A549 (cell line): ENCODE data around the gene RPP25L. TPM values are rescaled to one million over a fixed set of nuclear protein-coding genes. Genes with fewer than 3 reads are reported as not detected.

ENCODE experiments used
- ATAC-seq, 2 experiments: fragments of 200-7000 bp in 1 of 2; fragments of >200 bp in 1 of 2; cut with Nextera tagmentation in 1 of 2; cut with Tn5 transposase in 1 of 2; 3 replicates each; pipeline versions ENCODE4 v1.8.0 to v1.9.1; 2018 to 2020; ENCODE audit warnings: mild to moderate bottlenecking in 1 of 2, moderate library complexity in 1 of 2
- CTCF ChIA-PET: fragments of 300-600 bp; sonication (Branson Sonifier 250); formaldehyde crosslinking; extraction: SDS; loops from one replicate; lab custom pipeline; 2021; ENCODE audit warnings: antibody characterized with exemption, inconsistent platforms; lab: Yijun Ruan, JAX
- POLR2A ChIA-PET: fragments of 350-600 bp; formaldehyde crosslinking; extraction: SDS; loops from one replicate; lab custom pipeline; 2021; ENCODE audit warnings: antibody characterized with exemption, inconsistent platforms; lab: Yijun Ruan, JAX
- DNase-seq, 2 experiments: peaks; one replicate each; pipeline versions ENCODE4 v3.0.0 to v3.0.0-alpha.2; 2011 to 2016; ENCODE audit warnings: low read depth in 1 of 2, low spot score in 1 of 2
- FAIRE-seq: peaks from 2 replicates; lab custom pipeline; 2011; peaks lifted over from hg19 to GRCh38; lab: Jason Lieb, UNC
- H3K27ac ChIP-seq, 2 experiments: fragments of >200 bp; sonication (Bioruptor Twin); formaldehyde crosslinking; 3 replicates each; pipeline ENCODE4 v1.5.1; 2016 to 2017
- H3K4me1 ChIP-seq: fragments of >200 bp; sonication (Bioruptor Twin); formaldehyde crosslinking; 3 replicates; pipeline ENCODE4 v1.6.1; 2016
- H3K4me2 ChIP-seq: fragments of >200 bp; sonication (Bioruptor Twin); formaldehyde crosslinking; 3 replicates; pipeline ENCODE4 v1.6.1; 2016
- H3K4me3 ChIP-seq: fragments of >200 bp; sonication (Bioruptor Twin); formaldehyde crosslinking; 3 replicates; pipeline ENCODE4 v1.5.1; 2016
- H3K9me3 ChIP-seq: fragments of >200 bp; sonication (Bioruptor Twin); formaldehyde crosslinking; 3 replicates; pipeline ENCODE4 v1.6.1; 2016
- BHLHE40 ChIP-seq: IDR thresholded peaks from 2 replicates; pipeline ENCODE4 v1.6.1; 2012; ENCODE audit warnings: low read depth, low read length, inconsistent platforms
- CBX2 ChIP-seq: fragments of 200-600 bp; sonication (generic); IDR thresholded peaks from 2 replicates; pipeline ENCODE4 v1.6.1; 2016; ENCODE audit warnings: low read depth, mild to moderate bottlenecking, borderline replicate concordance
- CBX8 ChIP-seq: fragments of 200-600 bp; sonication (generic); IDR thresholded peaks from 2 replicates; pipeline ENCODE4 v1.6.1; 2016
- CHD2 ChIP-seq: fragments of 150-350 bp; IDR thresholded peaks from 2 replicates; pipeline ENCODE4 v1.6.1; 2014; ENCODE audit warnings: low read length; ENCODE audit not compliant: partially characterized antibody
- EHF ChIP-seq: fragments of 250-450 bp; sonication (Bioruptor Pico); IDR thresholded peaks from 2 replicates; pipeline ENCODE4 v1.5.0; 2020; ENCODE audit warnings: mild to moderate bottlenecking
- EHMT2 ChIP-seq: fragments of 200-600 bp; sonication (generic); IDR thresholded peaks from 2 replicates; pipeline ENCODE4 v1.6.1; 2016; ENCODE audit warnings: antibody characterized with exemption, low read depth, mild to moderate bottlenecking, moderate library complexity
- FOSL2 ChIP-seq, 2 experiments: fragments of 450-650 bp in 1 of 2; fragments of >200 bp in 1 of 2; sonication (Bioruptor Twin) in 1 of 2; formaldehyde crosslinking; IDR thresholded peaks; 2 replicates each; pipeline versions ENCODE4 v1.5.0 to v1.6.1; 2016 to 2020; ENCODE audit warnings: mild to moderate bottlenecking in 1 of 2, moderate library complexity in 1 of 2
- FOXS1 ChIP-seq: fragments of 250-450 bp; sonication (Bioruptor Pico); IDR thresholded peaks from 2 replicates; pipeline ENCODE4 v1.5.0; 2020; ENCODE audit warnings: mild to moderate bottlenecking, moderate library complexity
- GATA3 ChIP-seq: IDR thresholded peaks from 2 replicates; pipeline ENCODE4 v1.6.1; 2012; ENCODE audit warnings: borderline replicate concordance
- HDAC2 ChIP-seq: fragments of 200-600 bp; sonication (generic); IDR thresholded peaks from 2 replicates; pipeline ENCODE4 v1.6.1; 2016
- HOXB13 ChIP-seq: fragments of 250-450 bp; sonication (Bioruptor Pico); IDR thresholded peaks from 2 replicates; pipeline ENCODE4 v1.5.0; 2020; ENCODE audit warnings: low read depth, mild to moderate bottlenecking, moderate library complexity
- HOXB5 ChIP-seq: fragments of 250-450 bp; sonication (Bioruptor Pico); IDR thresholded peaks from 2 replicates; pipeline ENCODE4 v1.5.0; 2020; ENCODE audit warnings: mild to moderate bottlenecking, moderate library complexity
- JUN ChIP-seq, 2 experiments: fragments of >200 bp; sonication (Bioruptor Twin); formaldehyde crosslinking; IDR thresholded peaks; 2 replicates in 1 of 2; 3 replicates in 1 of 2; pipeline ENCODE4 v1.6.1; 2016 to 2017
- JUNB ChIP-seq: fragments of >200 bp; sonication (Bioruptor Twin); formaldehyde crosslinking; IDR thresholded peaks from 2 replicates; pipeline ENCODE4 v1.6.1; 2016
- KDM1A ChIP-seq: fragments of 200-600 bp; sonication (generic); IDR thresholded peaks from 2 replicates; pipeline ENCODE4 v1.6.1; 2016; ENCODE audit warnings: low read depth, mild to moderate bottlenecking
- NR3C1 ChIP-seq: fragments of >200 bp; sonication (Bioruptor Twin); formaldehyde crosslinking; IDR thresholded peaks from 3 replicates; pipeline ENCODE4 v1.6.1; 2017
- RCOR1 ChIP-seq: fragments of 150-350 bp; IDR thresholded peaks from 2 replicates; pipeline ENCODE4 v1.6.1; 2014; ENCODE audit warnings: antibody characterized with exemption, low read length, low read depth
- WGBS: methylation state at CpG from one replicate; pipeline ENCODE4 v1.1.6; 2017; ENCODE audit errors: missing lambda C conversion rate; 5-methylcytosine and 5-hydroxymethylcytosine counted together
- polyA plus RNA-seq, 4 experiments: library from polyadenylated mRNA; depleted of rRNA in 3 of 4; stranded (reverse); fragments of >200 nt; fragmentation: RNase III in 1 of 4; extraction: RNeasy Plus Mini Kit Qiagen cat#74134 plus additional on column Dnase treatment in 1 of 4; gene quantifications; 2 replicates in 3 of 4; 3 replicates in 1 of 4; pipeline ENCODE4 v1.2.3, GENCODE V29; 2011 to 2017
- TF ChIP-seq, protein P1 (sequence below): IDR thresholded peaks from 2 replicates; pipeline ENCODE4 v1.6.1; 2012; ENCODE audit warnings: low read depth, borderline replicate concordance
- TF ChIP-seq, protein P2 (sequence below): IDR thresholded peaks from 2 replicates; pipeline ENCODE4 v1.6.1; 2012
- TF ChIP-seq, protein P3 (sequence below): fragments of 250-450 bp; sonication (Bioruptor Pico); IDR thresholded peaks from 2 replicates; pipeline ENCODE4 v1.5.0; 2021; ENCODE audit warnings: mild to moderate bottlenecking, moderate library complexity, borderline replicate concordance
- TF ChIP-seq, protein P4 (sequence below): fragments of 150-350 bp; IDR thresholded peaks from 2 replicates; pipeline ENCODE4 v1.6.1; 2014; ENCODE audit warnings: low read depth, mild to moderate bottlenecking, low read length
- TF ChIP-seq, protein P5 (sequence below): IDR thresholded peaks from 2 replicates; pipeline ENCODE4 v1.6.1; 2012
- TF ChIP-seq, protein P6 (sequence below): fragments of >200 bp; sonication (Bioruptor Twin); formaldehyde crosslinking; IDR thresholded peaks from 2 replicates; pipeline ENCODE4 v1.6.1; 2016

The RPP25L gene
- polyA plus RNA-seq, 2 of the 4 experiments (the other 2 are of a cell fraction) = 40.8 to 41.7 TPM

DNA sequence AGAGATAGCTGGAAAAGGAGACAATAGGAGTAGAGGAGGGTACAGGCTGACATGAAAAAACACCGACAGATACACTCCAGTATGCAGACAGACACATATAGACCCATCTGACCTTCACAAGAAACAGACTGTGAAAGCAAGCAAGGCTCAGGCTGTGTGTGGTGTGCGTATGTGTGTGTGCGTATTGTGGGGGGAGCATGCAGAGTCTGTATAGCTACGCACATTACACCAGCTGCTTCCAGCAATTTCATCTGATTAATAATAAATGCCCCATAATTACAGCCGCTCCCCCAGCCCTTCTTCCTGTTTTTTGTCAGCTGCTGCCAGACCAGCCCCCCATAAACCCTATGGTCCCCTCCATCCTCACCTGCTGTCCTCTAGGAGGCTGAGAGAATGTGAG lies 29.1 kb downstream of the RPP25L start (continued):
- TF ChIP-seq CHD2 = no peak
- TF ChIP-seq, protein P1, sequence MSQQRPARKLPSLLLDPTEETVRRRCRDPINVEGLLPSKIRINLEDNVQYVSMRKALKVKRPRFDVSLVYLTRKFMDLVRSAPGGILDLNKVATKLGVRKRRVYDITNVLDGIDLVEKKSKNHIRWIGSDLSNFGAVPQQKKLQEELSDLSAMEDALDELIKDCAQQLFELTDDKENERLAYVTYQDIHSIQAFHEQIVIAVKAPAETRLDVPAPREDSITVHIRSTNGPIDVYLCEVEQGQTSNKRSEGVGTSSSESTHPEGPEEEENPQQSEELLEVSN = no peak
- TF ChIP-seq, all 56 proteins: peak for 0

DNA sequence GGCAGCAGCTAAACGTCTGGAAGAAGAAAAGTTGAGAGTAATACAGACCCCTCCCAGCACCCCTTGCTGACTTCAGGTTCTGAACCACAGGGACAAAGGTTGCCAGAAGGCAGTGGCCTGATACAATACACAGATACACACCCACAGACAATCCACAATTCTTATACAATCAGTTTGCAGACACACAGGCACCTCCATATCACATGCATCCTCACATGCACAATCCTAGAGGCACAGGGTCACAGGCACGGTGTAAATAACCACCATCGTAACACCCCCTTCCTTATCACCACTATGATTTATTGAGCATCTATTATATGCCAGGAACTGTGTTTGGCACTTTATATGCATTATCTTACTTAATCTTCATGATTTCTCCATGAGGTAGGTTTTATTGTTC lies 30.6 kb downstream of the RPP25L start:
- Histone ChIP-seq H3K4me2 (no peak overlapping the region), H3K4me3 (no peak overlapping the region), H3K27ac (no peak overlapping the region), H3K9me3 (no peaks in the 10 kb centered on the region), H3K4me1 (no peaks in the 10 kb centered on the region)
- no peak for DNase-seq
- no peak for ATAC-seq
- 65% methylated on average over 3 of the region's 3 CpGs for WGBS
- TF ChIP-seq, protein P2, sequence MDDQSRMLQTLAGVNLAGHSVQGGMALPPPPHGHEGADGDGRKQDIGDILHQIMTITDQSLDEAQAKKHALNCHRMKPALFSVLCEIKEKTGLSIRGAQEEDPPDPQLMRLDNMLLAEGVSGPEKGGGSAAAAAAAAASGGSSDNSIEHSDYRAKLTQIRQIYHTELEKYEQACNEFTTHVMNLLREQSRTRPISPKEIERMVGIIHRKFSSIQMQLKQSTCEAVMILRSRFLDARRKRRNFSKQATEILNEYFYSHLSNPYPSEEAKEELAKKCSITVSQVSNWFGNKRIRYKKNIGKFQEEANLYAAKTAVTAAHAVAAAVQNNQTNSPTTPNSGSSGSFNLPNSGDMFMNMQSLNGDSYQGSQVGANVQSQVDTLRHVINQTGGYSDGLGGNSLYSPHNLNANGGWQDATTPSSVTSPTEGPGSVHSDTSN = no peak
- TF ChIP-seq, protein P3, sequence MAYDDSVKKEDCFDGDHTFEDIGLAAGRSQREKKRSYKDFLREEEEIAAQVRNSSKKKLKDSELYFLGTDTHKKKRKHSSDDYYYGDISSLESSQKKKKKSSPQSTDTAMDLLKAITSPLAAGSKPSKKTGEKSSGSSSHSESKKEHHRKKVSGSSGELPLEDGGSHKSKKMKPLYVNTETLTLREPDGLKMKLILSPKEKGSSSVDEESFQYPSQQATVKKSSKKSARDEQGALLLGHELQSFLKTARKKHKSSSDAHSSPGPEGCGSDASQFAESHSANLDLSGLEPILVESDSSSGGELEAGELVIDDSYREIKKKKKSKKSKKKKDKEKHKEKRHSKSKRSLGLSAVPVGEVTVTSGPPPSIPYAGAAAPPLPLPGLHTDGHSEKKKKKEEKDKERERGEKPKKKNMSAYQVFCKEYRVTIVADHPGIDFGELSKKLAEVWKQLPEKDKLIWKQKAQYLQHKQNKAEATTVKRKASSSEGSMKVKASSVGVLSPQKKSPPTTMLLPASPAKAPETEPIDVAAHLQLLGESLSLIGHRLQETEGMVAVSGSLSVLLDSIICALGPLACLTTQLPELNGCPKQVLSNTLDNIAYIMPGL = no peak
- TF ChIP-seq HDAC2 (no peak), EHMT2 (no peak), HOXB13 (no peak), JUN (IDR thresholded peaks at IDR 0.05) (no peak), BHLHE40 (no peak), GATA3 (no peak), HOXB5 (no peak), RCOR1 (no peak)
- TF ChIP-seq, protein P4, sequence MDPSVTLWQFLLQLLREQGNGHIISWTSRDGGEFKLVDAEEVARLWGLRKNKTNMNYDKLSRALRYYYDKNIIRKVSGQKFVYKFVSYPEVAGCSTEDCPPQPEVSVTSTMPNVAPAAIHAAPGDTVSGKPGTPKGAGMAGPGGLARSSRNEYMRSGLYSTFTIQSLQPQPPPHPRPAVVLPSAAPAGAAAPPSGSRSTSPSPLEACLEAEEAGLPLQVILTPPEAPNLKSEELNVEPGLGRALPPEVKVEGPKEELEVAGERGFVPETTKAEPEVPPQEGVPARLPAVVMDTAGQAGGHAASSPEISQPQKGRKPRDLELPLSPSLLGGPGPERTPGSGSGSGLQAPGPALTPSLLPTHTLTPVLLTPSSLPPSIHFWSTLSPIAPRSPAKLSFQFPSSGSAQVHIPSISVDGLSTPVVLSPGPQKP = no peak
- TF ChIP-seq, protein P5, sequence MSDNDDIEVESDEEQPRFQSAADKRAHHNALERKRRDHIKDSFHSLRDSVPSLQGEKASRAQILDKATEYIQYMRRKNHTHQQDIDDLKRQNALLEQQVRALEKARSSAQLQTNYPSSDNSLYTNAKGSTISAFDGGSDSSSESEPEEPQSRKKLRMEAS = no peak
- TF ChIP-seq, protein P6, sequence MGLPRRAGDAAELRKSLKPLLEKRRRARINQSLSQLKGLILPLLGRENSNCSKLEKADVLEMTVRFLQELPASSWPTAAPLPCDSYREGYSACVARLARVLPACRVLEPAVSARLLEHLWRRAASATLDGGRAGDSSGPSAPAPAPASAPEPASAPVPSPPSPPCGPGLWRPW = no peak
- ChIA-PET POLR2A (no interaction called here), CTCF (interaction anchor here (1.7 to 17.1 kb wide), 7 partner anchors 11 to 81 kb away, joined by 3 to 168 read pairs (median 5); no protein-coding TSS in a partner anchor)
- FAIRE-seq = no peak

DNA sequence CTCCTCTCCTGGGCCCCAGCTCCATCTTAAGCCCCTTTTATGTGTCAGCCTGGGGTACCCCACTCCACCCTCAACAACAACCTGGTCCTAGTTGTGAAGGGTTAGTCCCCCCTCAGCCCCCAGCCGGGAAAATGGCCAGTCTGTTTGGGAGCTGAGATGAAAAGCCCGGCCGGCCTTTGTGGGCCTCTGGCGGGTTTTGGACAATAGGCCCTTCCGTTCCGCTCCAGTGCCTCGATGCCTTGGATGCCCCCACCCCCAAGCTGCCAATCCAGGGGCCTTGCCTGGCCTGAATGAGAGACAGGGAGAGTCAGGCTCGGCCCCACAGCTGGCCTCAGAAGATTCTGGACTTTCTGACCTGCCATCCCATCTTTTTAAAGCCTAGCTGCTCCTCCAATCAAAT lies 31.5 kb downstream of the RPP25L start:
- ChIA-PET POLR2A (no interaction called here), CTCF (interaction anchor here (1.2 to 17.1 kb wide), 10 partner anchors 12 to 176 kb away, joined by 3 to 168 read pairs (median 6); no protein-coding TSS in a partner anchor)
- 75% methylated on average over 8 of the region's 8 CpGs for WGBS
- Histone ChIP-seq H3K4me1 (no peaks in the 10 kb centered on the region), H3K4me3 (no peak overlapping the region), H3K4me2 (no peak overlapping the region), H3K27ac (no peak overlapping the region), H3K9me3 (no peaks in the 10 kb centered on the region)
- FAIRE-seq (no peak), ATAC-seq (no peak), DNase-seq (no peak)
- TF ChIP-seq, protein P1 = no peak
- TF ChIP-seq KDM1A = no peak
- TF ChIP-seq JUNB = no peak
- TF ChIP-seq BHLHE40 = no peak
- TF ChIP-seq CBX8 = no peak
- TF ChIP-seq FOSL2 (IDR thresholded peaks at IDR 0.05) = no peak
- TF ChIP-seq FOSL2 (CRISPR knock-in tag; IDR thresholded peaks at IDR 0.05) = no peak
- no peak for TF ChIP-seq NR3C1
- no peak for TF ChIP-seq HOXB13
- no peak for TF ChIP-seq CBX2
- no peak for TF ChIP-seq EHF (CRISPR knock-in tag)
- TF ChIP-seq FOXS1 (CRISPR knock-in tag) = no peak
